Naive thymus-derived CD4-positive, alpha-beta T cell (primary cell): ENCODE data around the gene COPS4. TPM values are rescaled to one million over a fixed set of nuclear protein-coding genes. Genes with fewer than 3 reads are reported as not detected.

Experiments
- ATAC-seq: fragments of 150-1000 bp; cut with Tn5 transposase; 2 replicates; pipeline ENCODE4 v1.10.0; 2021; ENCODE audit warnings: mild to moderate bottlenecking, moderate library complexity
- CTCF ChIA-PET: fragments of 350-600 bp; sonication (Branson Sonifier 250); formaldehyde crosslinking; loops from one replicate; lab custom pipeline; 2021; ENCODE audit warnings: antibody characterized with exemption; lab: Charles Lee
- POLR2A ChIA-PET: fragments of 350-600 bp; sonication (Branson Sonifier 250); formaldehyde crosslinking; loops from one replicate; lab custom pipeline; 2021; ENCODE audit warnings: antibody characterized with exemption, inconsistent platforms; lab: Charles Lee
- DNase-seq, 9 donors: peaks; one replicate each; pipeline versions ENCODE4 v3.0.0 to v3.0.0-alpha.2; 2020 to 2022; ENCODE audit warnings: mixed read lengths in 1 of 9
- H3K27ac ChIP-seq: one replicate; pipeline ENCODE4 v1.7.0; 2013; ENCODE audit warnings: mild to moderate bottlenecking, low read depth, low read length, moderate library complexity
- H3K27me3 ChIP-seq, 2 donors: one replicate each; pipeline ENCODE4 v1.7.0; 2013; ENCODE audit warnings: low read length in 2 of 2, mild to moderate bottlenecking in 2 of 2, moderate library complexity in 2 of 2; ENCODE audit not compliant: control insufficient read depth in 2 of 2, insufficient read depth in 2 of 2
- H3K36me3 ChIP-seq, 3 experiments: 1 replicate in 2 of 3; 2 replicates in 1 of 3; pipeline ENCODE4 v1.7.0; 2013; ENCODE audit warnings: low read length in 3 of 3, mild to moderate bottlenecking in 3 of 3, moderate library complexity in 1 of 3; ENCODE audit not compliant: insufficient read depth in 3 of 3, control insufficient read depth in 2 of 3
- H3K4me1 ChIP-seq, 2 donors: one replicate each; pipeline ENCODE4 v1.7.0; 2013; ENCODE audit warnings: low read length in 2 of 2, mild to moderate bottlenecking in 2 of 2, moderate library complexity in 1 of 2; ENCODE audit not compliant: control insufficient read depth in 2 of 2, insufficient read depth in 2 of 2
- H3K4me3 ChIP-seq: 2 replicates; pipeline ENCODE4 v1.7.0; 2013; ENCODE audit warnings: mild to moderate bottlenecking, low read length
- H3K9me3 ChIP-seq, 3 experiments: 1 replicate in 2 of 3; 2 replicates in 1 of 3; pipeline ENCODE4 v1.7.0; 2013; ENCODE audit warnings: low read length in 3 of 3; ENCODE audit not compliant: control insufficient read depth in 2 of 3
- H3K27ac Mint-ChIP-seq, 9 donors: one replicate each; pipeline ENCODE4 v1.8.0; 2020 to 2022; ENCODE audit warnings: mixed read lengths in 9 of 9, mild to moderate bottlenecking in 8 of 9, moderate library complexity in 5 of 9, inconsistent platforms in 2 of 9
- H3K27me3 Mint-ChIP-seq, 5 donors: one replicate each; pipeline ENCODE4 v1.8.0; 2021 to 2022; ENCODE audit warnings: mixed read lengths in 5 of 5, mild to moderate bottlenecking in 1 of 5
- H3K36me3 Mint-ChIP-seq, 5 donors: one replicate each; pipeline ENCODE4 v1.8.0; 2020 to 2022; ENCODE audit warnings: mixed read lengths in 5 of 5, mild to moderate bottlenecking in 3 of 5, inconsistent platforms in 1 of 5
- H3K4me1 Mint-ChIP-seq, 7 donors: one replicate each; pipeline ENCODE4 v1.8.0; 2020 to 2022; ENCODE audit warnings: mixed read lengths in 7 of 7, mild to moderate bottlenecking in 3 of 7, inconsistent platforms in 1 of 7
- H3K4me3 Mint-ChIP-seq, 10 donors: one replicate each; pipeline ENCODE4 v1.8.0; 2020 to 2022; ENCODE audit warnings: mild to moderate bottlenecking in 10 of 10, mixed read lengths in 10 of 10, moderate library complexity in 6 of 10, inconsistent platforms in 2 of 10
- H3K9me3 Mint-ChIP-seq, 11 donors: one replicate each; pipeline ENCODE4 v1.8.0; 2020 to 2022; ENCODE audit warnings: mixed read lengths in 11 of 11, mild to moderate bottlenecking in 4 of 11, inconsistent platforms in 1 of 11, moderate library complexity in 1 of 11
- intact Hi-C, 2 donors: fragments of 100-400 bp; cut with micrococcal nuclease; formaldehyde crosslinking; loops; one replicate each; pipeline ENCODE4 v1.15.1; 2023
- polyA plus RNA-seq, 2 donors: library from polyadenylated mRNA; unstranded; fragments of 300-500 nt; fragmentation: Illumina TruSeq; gene quantifications; one replicate each; pipeline ENCODE4 v1.2.3, GENCODE V29; 2021
- total RNA-seq, 6 experiments: library from RNA in 5 of 6; stranded (reverse) in 5 of 6; gene quantifications; 1 replicate in 5 of 6; 2 replicates in 1 of 6; pipeline ENCODE4 v1.2.3 and lab custom pipeline; 2021 to 2026

The COPS4 gene
- total and polyA plus RNA-seq, 7 experiments from 2014 or later = 23.5 to 59.7 (median 27.9) TPM

GRCh38 chr4:83011689-83012199 is 23.2 kb upstream of the COPS4 start:
- H3K4me1 Mint-ChIP-seq = peaks cover 40 to 61% (median 52%) of the 10 kb centered on the region in 7 donors
- no peak for ATAC-seq
- H3K36me3 Mint-ChIP-seq = no peaks in the 10 kb centered on the region
- Histone ChIP-seq H3K27ac (peak overlapping the region; percentile 62), H3K36me3 (no peaks in the 10 kb centered on the region), H3K4me3 (peak overlapping the region; percentile 68), H3K4me1 (peaks cover 15 to 30% of the 10 kb centered on the region in 2 donors), H3K27me3 (no peaks in the 10 kb centered on the region), H3K9me3 (no peaks in the 10 kb centered on the region)
- no peaks in the 10 kb centered on the region for H3K27me3 Mint-ChIP-seq
- no peaks in the 10 kb centered on the region for H3K9me3 Mint-ChIP-seq
- CTCF ChIA-PET = interaction anchor here (0.6 to 1.6 kb wide), 6 partner anchors 23 to 241 kb away, joined by 3 to 11 read pairs (median 4); partner anchors contain the start of genes COPS4 and THAP9
- intact Hi-C loops = loop anchor here (1.0 to 10.0 kb wide), 10 partner anchors 15 to 1571 kb away; partner anchors contain the start of genes ABRAXAS1 (in 1 of the 2), CDS1 (in 1 of the 2), HELQ (in 1 of the 2) and PLAC8 (in 1 of the 2)
- DNase-seq = peak in 3 of 9 donors; percentile 7 to 16 (median 14)
- POLR2A ChIA-PET = interaction anchor here (0.7 to 4.6 kb wide), 14 partner anchors 19 to 582 kb away, joined by 3 to 59 read pairs (median 4); partner anchors contain the start of genes COPS4, HELQ and THAP9
- peak overlapping the region; percentile 89 to 99 (median 96) for H3K4me3 Mint-ChIP-seq
- peak overlapping the region; percentile 79 to 99 (median 95) for H3K27ac Mint-ChIP-seq

GRCh38 chr4:83012200-83012686 is 22.7 kb upstream of the COPS4 start:
- Mint-ChIP-seq H3K4me1 (peaks cover 39 to 60% (median 52%) of the 10 kb centered on the region in 7 donors), H3K27ac (peak overlapping the region; percentile 79 to 99 (median 95)), H3K4me3 (peak overlapping the region; percentile 89 to 99 (median 96)), H3K36me3 (no peaks in the 10 kb centered on the region), H3K27me3 (no peaks in the 10 kb centered on the region), H3K9me3 (no peaks in the 10 kb centered on the region)
- Histone ChIP-seq H3K4me3 (peak overlapping the region; percentile 68), H3K36me3 (no peaks in the 10 kb centered on the region), H3K27ac (peak overlapping the region; percentile 62), H3K27me3 (no peaks in the 10 kb centered on the region), H3K9me3 (no peaks in the 10 kb centered on the region), H3K4me1 (peaks cover 15 to 28% of the 10 kb centered on the region in 2 donors)
- no peak for ATAC-seq
- ChIA-PET POLR2A (interaction anchor here (0.7 to 4.6 kb wide), 11 partner anchors 19 to 580 kb away, joined by 3 to 59 read pairs (median 6); partner anchors contain the start of genes COPS4, HELQ and THAP9), CTCF (interaction anchor here (0.6 to 1.7 kb wide), 6 partner anchors 23 to 160 kb away, joined by 3 to 6 read pairs (median 3); partner anchors contain the start of genes COPS4 and THAP9)
- intact Hi-C loops = loop anchor here (1.0 to 10.0 kb wide), 8 partner anchors 63 to 1517 kb away; partner anchors contain the start of genes ABRAXAS1 (in 1 of the 2), HELQ (in 1 of the 2) and PLAC8 (in 1 of the 2)
- peak in 5 of 9 donors; percentile 15 to 21 (median 19) for DNase-seq

- intact Hi-C loops = loop anchor here (1.0 to 10.0 kb wide), 15 partner anchors 21 to 1518 kb away; partner anchors contain the start of genes ABRAXAS1 (in 2 of the 2), COQ2 (in 2 of the 2), ENOPH1 (in 1 of the 2) and HELQ (in 1 of the 2)
- no peaks in the 10 kb centered on the region for H3K27me3 ChIP-seq
- peak; percentile 94 for ATAC-seq
- no peaks in the 10 kb centered on the region for H3K36me3 ChIP-seq
- no peaks in the 10 kb centered on the region for H3K9me3 Mint-ChIP-seq
- peak; percentile 93 to 99 (median 97) for DNase-seq
- H3K36me3 Mint-ChIP-seq = no peaks in the 10 kb centered on the region
- peak overlapping the region; percentile 69 for H3K4me3 ChIP-seq
- H3K4me1 Mint-ChIP-seq = peaks cover 32 to 54% (median 46%) of the 10 kb centered on the region in 7 donors
- peak overlapping the region; percentile 89 to 98 (median 94) for H3K4me3 Mint-ChIP-seq
- ChIA-PET CTCF (interaction anchor here (1.0 to 1.7 kb wide), 3 partner anchors 22 to 115 kb away, joined by 3 to 6 read pairs (median 3); partner anchors contain the start of gene COPS4), POLR2A (interaction anchor here (0.8 to 4.6 kb wide), 9 partner anchors 18 to 583 kb away, joined by 3 to 59 read pairs (median 6); partner anchors contain the start of genes COPS4, HNRNPDL and THAP9)
- H3K27ac ChIP-seq = peak overlapping the region; percentile 73
- H3K4me1 ChIP-seq = peaks cover 15 to 22% of the 10 kb centered on the region in 2 donors
- H3K27me3 Mint-ChIP-seq = no peaks in the 10 kb centered on the region
- H3K27ac Mint-ChIP-seq = peak overlapping the region; percentile 84 to 98 (median 93)
- H3K9me3 ChIP-seq = no peaks in the 10 kb centered on the region
These were observed 22.1 kb upstream of the COPS4 start for GRCh38 chr4:83012687-83013419.

GRCh38 chr4:83013420-83013867 is 21.5 kb upstream of the COPS4 start:
- Mint-ChIP-seq H3K9me3 (no peaks in the 10 kb centered on the region), H3K27ac (peak overlapping the region; percentile 84 to 98 (median 93)), H3K4me3 (peak overlapping the region; percentile 89 to 98 (median 94)), H3K36me3 (no peaks in the 10 kb centered on the region), H3K27me3 (no peaks in the 10 kb centered on the region), H3K4me1 (peaks cover 29 to 48% (median 40%) of the 10 kb centered on the region in 7 donors)
- no peaks in the 10 kb centered on the region for H3K27me3 ChIP-seq
- H3K36me3 ChIP-seq = no peaks in the 10 kb centered on the region
- peak overlapping the region; percentile 69 for H3K4me3 ChIP-seq
- ChIA-PET POLR2A (interaction anchor here (0.8 to 4.6 kb wide), 7 partner anchors 18 to 584 kb away, joined by 3 to 59 read pairs (median 7); partner anchors contain the start of genes COPS4, HNRNPDL and THAP9), CTCF (interaction anchor here (1.1 to 1.7 kb wide), 2 partner anchors 22 to 26 kb away, joined by 3 to 6 read pairs; partner anchors contain the start of gene COPS4)
- H3K27ac ChIP-seq = peak overlapping the region; percentile 73
- peaks cover 15 to 20% of the 10 kb centered on the region in 2 donors for H3K4me1 ChIP-seq
- H3K9me3 ChIP-seq = no peaks in the 10 kb centered on the region
- intact Hi-C loops = loop anchor here (1.0 to 10.0 kb wide), 13 partner anchors 21 to 1519 kb away; partner anchors contain the start of genes COQ2 (in 2 of the 2), ABRAXAS1 (in 1 of the 2), ENOPH1 (in 1 of the 2) and HNRNPDL (in 1 of the 2)
- ATAC-seq = no peak
- no peak for DNase-seq

- ATAC-seq (no peak), DNase-seq (no peak)
- no peaks in the 10 kb centered on the region for H3K36me3 Mint-ChIP-seq
- H3K27ac Mint-ChIP-seq = peak overlapping the region in 7 of 9 donors; percentile 14 to 97 (median 90)
- Histone ChIP-seq H3K36me3 (no peaks in the 10 kb centered on the region), H3K27ac (no peak overlapping the region), H3K27me3 (no peaks in the 10 kb centered on the region), H3K4me1 (peaks cover 15 to 20% of the 10 kb centered on the region in 2 donors), H3K4me3 (no peak overlapping the region), H3K9me3 (no peaks in the 10 kb centered on the region)
- H3K4me3 Mint-ChIP-seq = peak overlapping the region; percentile 18 to 98 (median 94)
- no peaks in the 10 kb centered on the region for H3K9me3 Mint-ChIP-seq
- no peaks in the 10 kb centered on the region for H3K27me3 Mint-ChIP-seq
- CTCF ChIA-PET = interaction anchor here (1.7 kb wide), 1 partner anchor 21 kb away, joined by 6 read pairs; the partner anchor contains the start of gene COPS4
- intact Hi-C loops = loop anchor here (1.0 to 10.0 kb wide), 13 partner anchors 20 to 1519 kb away; partner anchors contain the start of genes COQ2 (in 2 of the 2), ABRAXAS1 (in 1 of the 2), ENOPH1 (in 1 of the 2) and HNRNPDL (in 1 of the 2)
- H3K4me1 Mint-ChIP-seq = peaks cover 27 to 43% (median 36%) of the 10 kb centered on the region in 7 donors
- POLR2A ChIA-PET = interaction anchor here (0.7 to 4.6 kb wide), 8 partner anchors 17 to 584 kb away, joined by 3 to 59 read pairs (median 6); partner anchors contain the start of genes COPS4, HNRNPDL and THAP9
These were observed 21.1 kb upstream of the COPS4 start for GRCh38 chr4:83013902-83014301.
